Large intestine (tissue), 3 donors: ENCODE results near the gene NDRG3. TPM values are rescaled to one million over a fixed set of nuclear protein-coding genes. Genes with fewer than 3 reads are reported as not detected.
"Not testable (repeated sequence)": the region's sequence is repeated elsewhere in the genome, so short reads cannot be mapped to it uniquely, and the experiment has no call there.

ENCODE experiments used
- DNase-seq, 2 donors: peaks; one replicate each; pipeline versions ENCODE4 v3.0.0 to v3.0.0-alpha.2; 2013
- H3K27ac ChIP-seq: one replicate; pipeline ENCODE4 v1.5.1; 2013; ENCODE audit warnings: low read length
- H3K27me3 ChIP-seq: 2 replicates; pipeline ENCODE4 v1.6.1; 2013; ENCODE audit warnings: low read length; ENCODE audit not compliant: control insufficient read depth, insufficient read depth
- H3K36me3 ChIP-seq: 2 replicates; pipeline ENCODE4 v1.6.1; 2013; ENCODE audit warnings: low read length; ENCODE audit not compliant: control insufficient read depth, insufficient read depth
- H3K4me1 ChIP-seq: one replicate; pipeline ENCODE4 v1.6.1; 2013; ENCODE audit warnings: low read length; ENCODE audit not compliant: control insufficient read depth, insufficient read depth
- H3K4me3 ChIP-seq: one replicate; pipeline ENCODE4 v1.5.1; 2013; ENCODE audit warnings: low read length
- H3K9me3 ChIP-seq: one replicate; pipeline ENCODE4 v1.6.1; 2013; ENCODE audit warnings: mild to moderate bottlenecking, low read depth, low read length, moderate library complexity; ENCODE audit not compliant: control insufficient read depth
- WGBS: methylation state at CpG from one replicate; pipeline ENCODE4 v1.1.5; 2013; ENCODE audit warnings: low lambda C conversion rate; ENCODE audit not compliant: insufficient coverage; 5-methylcytosine and 5-hydroxymethylcytosine counted together
- polyA plus RNA-seq: library from polyadenylated mRNA; unstranded; fragments of 120-200 nt; gene quantifications from one replicate; pipeline ENCODE4 v1.2.1, GENCODE V29; 2013

NDRG3 gene
- polyA plus RNA-seq, 1 donor, result 18.3 TPM

GRCh38 chr20:36620917-36621316, 125.0 kb downstream of the NDRG3 start:
- WGBS, result no CpG with 5 or more reads among the region's 5 CpGs
- H3K4me3 ChIP-seq, result no peak overlapping the region
- no peak overlapping the region for H3K27ac ChIP-seq
- no peak for DNase-seq
- no peaks in the 10 kb centered on the region for H3K4me1 ChIP-seq
- H3K9me3 ChIP-seq, result no peaks in the 10 kb centered on the region
- no peaks in the 10 kb centered on the region for H3K36me3 ChIP-seq
- H3K27me3 ChIP-seq, result no peaks in the 10 kb centered on the region

GRCh38 chr20:36614781-36615557, 130.9 kb downstream of the NDRG3 start:
- WGBS, result no CpG with 5 or more reads among the region's 14 CpGs
- H3K27ac ChIP-seq, result no peak overlapping the region
- no peak for DNase-seq
- peaks cover 47% of the 10 kb centered on the region for H3K36me3 ChIP-seq
- H3K4me1 ChIP-seq, result no peaks in the 10 kb centered on the region
- H3K9me3 ChIP-seq, result no peaks in the 10 kb centered on the region
- no peaks in the 10 kb centered on the region for H3K27me3 ChIP-seq
- H3K4me3 ChIP-seq, result no peak overlapping the region

DNA sequence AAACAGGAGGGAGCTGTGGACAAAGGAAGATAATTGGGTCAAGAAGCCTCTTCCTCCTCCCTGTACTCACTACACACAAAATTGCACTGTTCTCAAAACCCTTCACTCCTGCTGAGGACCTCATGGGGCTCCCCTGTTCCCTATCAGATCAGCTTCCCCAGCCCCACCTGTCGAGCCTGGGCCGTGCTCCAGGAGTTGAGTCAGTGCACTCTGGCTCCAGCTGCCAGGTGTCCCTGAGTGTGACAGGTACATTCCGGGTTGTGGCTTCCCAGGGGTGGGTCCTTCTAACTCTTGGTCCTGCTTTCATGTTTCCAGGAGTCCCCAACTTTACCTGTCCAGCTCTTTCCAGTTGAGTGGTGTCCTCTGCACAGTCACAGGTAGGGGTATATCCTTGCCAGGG, 131.9 kb downstream of the NDRG3 start:
- no peak overlapping the region for H3K27ac ChIP-seq

DNA sequence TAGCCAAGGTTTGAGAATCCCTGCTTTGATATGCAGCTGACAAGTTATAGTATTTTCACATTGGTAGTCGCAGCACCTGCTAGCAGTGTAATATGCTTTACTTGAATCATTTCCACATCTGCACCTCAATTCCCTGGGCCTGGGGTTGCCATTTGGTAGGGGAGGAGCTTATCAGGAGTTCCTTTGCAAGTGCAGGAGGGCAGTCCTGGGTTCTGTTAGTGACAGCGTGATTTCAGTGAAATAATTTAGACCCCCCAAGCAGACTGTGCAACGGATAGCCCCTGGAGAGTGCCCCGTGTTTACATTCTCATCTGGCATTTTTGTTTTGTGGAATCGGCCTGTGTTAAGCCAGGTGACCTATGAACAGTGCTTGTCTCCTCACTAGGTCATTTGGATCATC, 134.3 kb downstream of the NDRG3 start:
- H3K36me3 ChIP-seq, result peaks cover 72% of the 10 kb centered on the region
- no peak for DNase-seq
- peaks cover 11% of the 10 kb centered on the region for H3K4me1 ChIP-seq
- H3K27ac ChIP-seq, result no peak overlapping the region
- H3K4me3 ChIP-seq, result no peak overlapping the region
- WGBS, result no CpG with 5 or more reads among the region's 5 CpGs
- no peaks in the 10 kb centered on the region for H3K27me3 ChIP-seq
- no peaks in the 10 kb centered on the region for H3K9me3 ChIP-seq

More for the DNA sequence above, 131.9 kb downstream of the NDRG3 start:
- H3K27me3 ChIP-seq, result no peaks in the 10 kb centered on the region
- H3K9me3 ChIP-seq, result no peaks in the 10 kb centered on the region
- H3K4me3 ChIP-seq, result no peak overlapping the region
- H3K36me3 ChIP-seq, result peaks cover 56% of the 10 kb centered on the region
- WGBS, result no CpG with 5 or more reads among the region's 3 CpGs
- DNase-seq, result peak in 1 of 2 donors; percentile 46
- no peaks in the 10 kb centered on the region for H3K4me1 ChIP-seq

- not testable (repeated sequence) for H3K27me3 ChIP-seq, DNase-seq, H3K4me3 ChIP-seq, H3K9me3 ChIP-seq
- H3K4me1 ChIP-seq, result peaks cover 16% of the 10 kb centered on the region
- peaks cover 54% of the 10 kb centered on the region for H3K36me3 ChIP-seq
- no CpG with 5 or more reads among the region's 6 CpGs for WGBS
- H3K27ac ChIP-seq, result peak overlapping the region; percentile 89
Observed at GRCh38 chr20:36608388-36608728, 137.5 kb downstream of the NDRG3 start.

DNA sequence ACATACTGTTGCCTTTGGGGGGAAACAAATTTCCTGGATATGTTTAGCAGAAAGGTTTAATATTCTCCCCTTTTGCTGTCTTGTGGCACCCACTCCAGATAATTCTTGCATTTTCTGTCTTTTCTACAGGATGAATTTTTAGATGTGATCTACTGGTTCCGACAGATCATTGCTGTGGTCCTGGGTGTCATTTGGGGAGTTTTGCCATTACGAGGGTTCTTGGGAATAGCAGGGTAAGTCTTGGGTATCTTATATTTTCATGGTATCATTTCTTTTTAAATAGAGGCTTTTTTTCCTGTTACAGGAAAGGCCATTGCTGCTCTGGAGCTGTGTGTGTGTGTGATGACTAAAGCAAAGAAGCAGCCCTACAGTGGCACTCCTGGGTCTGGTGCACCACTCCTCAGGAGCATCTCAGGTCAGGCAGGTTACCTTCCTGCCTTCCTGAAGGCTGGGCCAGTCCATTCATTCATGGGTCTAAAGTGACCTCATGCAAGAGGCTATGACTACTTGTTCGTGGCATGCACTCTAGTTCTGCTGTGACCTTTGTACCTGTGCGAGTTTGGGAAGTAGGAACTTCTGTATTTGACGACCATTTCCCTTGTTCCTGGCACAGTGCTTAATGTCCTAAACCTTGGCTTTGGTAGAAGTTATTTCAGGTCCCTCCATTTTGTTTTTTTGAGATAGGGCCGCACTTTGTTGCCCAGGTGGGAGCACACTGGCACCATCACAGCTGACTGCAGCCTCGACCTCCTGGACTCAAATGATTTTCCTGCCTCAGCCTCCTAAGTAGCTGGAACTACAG, 138.1 kb downstream of the NDRG3 start:
- peaks cover 16% of the 10 kb centered on the region for H3K4me1 ChIP-seq
- no peak overlapping the region for H3K4me3 ChIP-seq
- no peaks in the 10 kb centered on the region for H3K27me3 ChIP-seq
- peak; percentile 69 to 78 for DNase-seq
- H3K36me3 ChIP-seq, result peaks cover 52% of the 10 kb centered on the region
- peak overlapping the region; percentile 89 for H3K27ac ChIP-seq
- no peaks in the 10 kb centered on the region for H3K9me3 ChIP-seq
- WGBS, result 100% methylated on average over 1 of the region's 7 CpGs

DNA sequence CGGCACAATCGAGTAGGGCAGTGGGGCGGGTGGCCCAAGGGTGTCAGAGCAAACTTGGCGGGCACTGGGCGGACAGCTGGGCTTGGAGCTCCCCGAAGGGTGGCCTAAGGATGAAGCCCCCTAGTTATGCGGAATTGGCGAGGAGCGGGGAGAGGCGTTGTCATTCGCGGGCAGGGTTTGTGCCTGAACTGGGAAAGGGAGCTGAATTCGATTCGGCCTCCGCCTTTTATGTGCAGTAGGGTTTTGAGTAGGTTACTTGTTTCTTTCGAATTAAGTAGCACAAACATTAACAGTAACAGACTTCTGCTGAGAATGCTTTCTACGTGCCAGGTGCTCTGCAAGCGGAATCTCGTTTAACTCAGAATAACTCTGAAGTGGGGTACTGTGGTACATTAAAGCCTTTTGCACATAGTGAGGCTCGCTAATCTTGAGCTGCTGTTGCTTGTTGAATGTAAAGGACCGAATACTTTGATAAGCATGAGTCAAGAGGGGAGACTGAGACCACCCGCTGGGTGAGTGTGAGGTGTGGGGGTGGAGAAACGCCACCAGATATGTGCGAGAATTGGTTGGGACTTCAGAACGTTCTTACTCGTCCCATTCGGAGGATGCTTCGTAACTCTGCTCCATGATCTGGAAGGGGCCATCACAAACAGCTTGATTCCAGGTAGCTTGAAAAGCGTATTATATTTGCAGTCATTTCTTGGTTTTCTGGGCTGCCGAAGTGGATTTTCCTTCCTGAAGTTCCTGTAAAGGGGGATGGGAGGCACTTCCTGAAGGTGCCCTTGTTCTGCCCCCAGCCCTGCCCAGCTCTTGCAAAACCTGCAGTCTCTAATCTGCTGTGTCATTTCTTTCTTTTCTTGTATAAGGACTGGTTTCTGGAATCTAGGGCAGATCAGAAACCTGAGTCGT, 139.5 kb downstream of the NDRG3 start:
- Histone ChIP-seq H3K27me3 (no peaks in the 10 kb centered on the region), H3K4me1 (peaks cover 16% of the 10 kb centered on the region), H3K4me3 (peak overlapping the region; percentile 87), H3K36me3 (peaks cover 39% of the 10 kb centered on the region), H3K9me3 (no peaks in the 10 kb centered on the region), H3K27ac (peak overlapping the region; percentile 89)
- 20% methylated on average over 1 of the region's 31 CpGs for WGBS
- DNase-seq, result peak; percentile 73 to 86

DNA sequence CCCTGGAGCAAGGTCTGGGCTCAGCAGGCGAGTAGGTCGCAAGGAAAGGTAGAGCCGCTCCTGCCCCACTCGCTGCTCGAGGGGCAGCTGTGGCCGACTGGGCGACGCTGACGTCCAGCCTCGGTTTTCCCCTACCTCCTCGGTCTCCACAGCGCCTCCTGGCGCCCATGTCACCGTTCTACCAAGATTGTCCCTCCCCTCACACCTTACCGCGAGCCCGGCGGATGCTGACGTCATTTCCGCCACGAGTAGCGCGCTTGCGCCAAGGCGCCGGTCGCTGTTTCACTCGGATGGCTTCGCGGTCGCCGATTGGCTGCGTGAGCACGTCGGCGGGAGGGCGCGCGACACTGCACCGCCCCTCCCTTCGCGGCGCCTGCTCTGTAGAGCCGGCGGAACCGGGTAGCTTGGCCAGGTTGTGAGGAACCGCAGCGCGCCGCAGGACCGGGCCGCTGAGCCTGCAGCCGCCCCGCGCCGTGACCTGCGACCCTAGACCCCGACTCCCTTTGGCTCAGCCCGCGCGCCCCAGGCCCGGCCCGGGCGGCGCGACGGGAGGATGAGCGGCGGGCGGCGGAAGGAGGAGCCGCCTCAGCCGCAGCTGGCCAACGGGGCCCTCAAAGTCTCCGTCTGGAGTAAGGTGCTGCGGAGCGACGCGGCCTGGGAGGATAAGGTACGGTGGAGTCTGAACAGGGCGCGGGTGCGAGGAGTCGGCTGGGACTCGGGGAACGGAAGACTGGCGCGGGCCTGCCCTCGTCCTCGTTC, 140.3 kb downstream of the NDRG3 start, which contains the start of gene RAB5IF:
RAB5IF (plus strand) TSS at position 381 of the 759 bp plus-strand sequence; CDS start at position 554, 173 bp downstream.
- no peaks in the 10 kb centered on the region for H3K27me3 ChIP-seq
- no peaks in the 10 kb centered on the region for H3K9me3 ChIP-seq
- WGBS, result no CpG with 5 or more reads among the region's 90 CpGs
- H3K27ac ChIP-seq, result peak within 1 kb of the TSS; percentile 89
- H3K4me3 ChIP-seq, result peak within 1 kb of the TSS; percentile 87
- peaks cover 30% of the 10 kb centered on the region for H3K36me3 ChIP-seq
- H3K4me1 ChIP-seq, result peaks cover 16% of the 10 kb centered on the region
- DNase-seq, result peak; percentile 100

- no CpG with 5 or more reads among the region's 15 CpGs for WGBS
- peaks cover 16% of the 10 kb centered on the region for H3K4me1 ChIP-seq
- no peak for DNase-seq
- peak overlapping the region; percentile 32 for H3K4me3 ChIP-seq
- peaks cover 25% of the 10 kb centered on the region for H3K36me3 ChIP-seq
- H3K27ac ChIP-seq, result peak overlapping the region; percentile 72
- no peaks in the 10 kb centered on the region for H3K9me3 ChIP-seq
- no peaks in the 10 kb centered on the region for H3K27me3 ChIP-seq
Observed at GRCh38 chr20:36604952-36605398, 140.9 kb downstream of the NDRG3 start.
